Endothelial cell of umbilical vein (primary cell): ENCODE data around the gene TXNDC2. TPM values are rescaled to one million over a fixed set of nuclear protein-coding genes. Genes with fewer than 3 reads are reported as not detected.

ENCODE experiments used
- BruUV-seq: library from RNA; stranded (reverse); fragments of 400-500 nt; replicated peaks from 2 replicates; lab custom pipeline; 2021; lab: Mats Ljungman, UMichigan
- CTCF ChIA-PET: fragments of 300-600, 350-600 bp; sonication (Branson Sonifier 250); formaldehyde crosslinking; loops from one replicate; lab custom pipeline; 2021; ENCODE audit warnings: antibody characterized with exemption, inconsistent platforms; lab: Charles Lee
- POLR2A ChIA-PET: fragments of 300-600, 350-600 bp; sonication (Branson Sonifier 250); formaldehyde crosslinking; loops from one replicate; lab custom pipeline; 2021; ENCODE audit warnings: antibody characterized with exemption, inconsistent platforms; lab: Charles Lee
- DNase-seq: peaks from one replicate; pipeline ENCODE4 v3.0.0-alpha.2; 2011; ENCODE audit warnings: low read depth, low spot score
- FAIRE-seq: peaks from 2 replicates; lab custom pipeline; 2011; peaks lifted over from hg19 to GRCh38; lab: Jason Lieb, UNC
- H2AFZ ChIP-seq: 2 replicates; pipeline ENCODE4 v1.6.0; 2012; ENCODE audit warnings: low read depth, low read length, control low read depth, inconsistent platforms
- H3K27ac ChIP-seq: 2 replicates; pipeline ENCODE4 v1.5.1; 2011; ENCODE audit warnings: low read depth, mild to moderate bottlenecking, control low read depth, low read length, moderate library complexity; ENCODE audit not compliant: insufficient read depth
- H3K27me3 ChIP-seq, 2 experiments: 2 replicates each; pipeline versions ENCODE4 v1.6.0 to v1.6.1; 2011; ENCODE audit warnings: low read length in 2 of 2, mixed read lengths in 1 of 2; ENCODE audit not compliant: control insufficient read depth in 2 of 2, insufficient read depth in 2 of 2
- H3K36me3 ChIP-seq, 2 experiments: 2 replicates in 1 of 2; 3 replicates in 1 of 2; pipeline ENCODE4 v1.5.1; 2011; ENCODE audit warnings: low read length in 2 of 2, mild to moderate bottlenecking in 1 of 2, moderate library complexity in 1 of 2; ENCODE audit not compliant: control insufficient read depth in 2 of 2, insufficient read depth in 2 of 2; ENCODE audit errors: extremely low read depth in 1 of 2
- H3K4me1 ChIP-seq: 3 replicates; pipeline ENCODE4 v1.5.1; 2011; ENCODE audit warnings: mild to moderate bottlenecking, low read length; ENCODE audit not compliant: control insufficient read depth, insufficient read depth; ENCODE audit errors: extremely low read depth
- H3K4me2 ChIP-seq: 2 replicates; pipeline ENCODE4 v1.6.1; 2011; ENCODE audit warnings: low read length, control low read depth, mixed read lengths; ENCODE audit not compliant: insufficient read depth
- H3K4me3 ChIP-seq, 3 experiments: fragments of 200-600 bp in 1 of 3; sonication (generic), shearing (Covaris generic) in 1 of 3; replicated peaks in 1 of 3; 2 replicates each; pipeline ENCODE4 v1.5.1; 2011 to 2016; ENCODE audit warnings: control low read depth in 3 of 3, low read length in 3 of 3, mild to moderate bottlenecking in 2 of 3, inconsistent platforms in 1 of 3, low read depth in 1 of 3, moderate library complexity in 1 of 3; ENCODE audit not compliant: insufficient read depth in 1 of 3
- H3K79me2 ChIP-seq: 2 replicates; pipeline ENCODE4 v1.6.0; 2012; ENCODE audit warnings: low read length, inconsistent platforms; ENCODE audit not compliant: control insufficient read depth, insufficient read depth
- H3K9ac ChIP-seq: replicated peaks from 2 replicates; pipeline ENCODE3; 2011; ENCODE audit warnings: low read length, control low read depth; ENCODE audit not compliant: insufficient read depth; ENCODE audit errors: extremely low read depth
- H3K9me1 ChIP-seq: replicated peaks from 3 replicates; pipeline ENCODE4 v1.6.0; 2011; ENCODE audit warnings: mild to moderate bottlenecking, low read length; ENCODE audit not compliant: control insufficient read depth, insufficient read depth; ENCODE audit errors: extremely low read depth
- H3K9me3 ChIP-seq: replicated peaks from 2 replicates; pipeline ENCODE4 v1.5.1; 2012; ENCODE audit warnings: low read length, inconsistent platforms; ENCODE audit not compliant: control insufficient read depth, insufficient read depth
- H4K20me1 ChIP-seq: replicated peaks from 2 replicates; pipeline ENCODE3; 2011; ENCODE audit warnings: mild to moderate bottlenecking, low read length; ENCODE audit not compliant: control insufficient read depth, insufficient read depth; ENCODE audit errors: extremely low read depth
- EZH2 ChIP-seq: IDR thresholded peaks from 2 replicates; pipeline ENCODE4 v1.6.1; 2012; ENCODE audit warnings: borderline replicate concordance, low read depth, mild to moderate bottlenecking, moderate library complexity, low read length, inconsistent platforms; ENCODE audit not compliant: severe bottlenecking
- FOS ChIP-seq: IDR thresholded peaks from 2 replicates; pipeline ENCODE4 v1.6.1; 2011; ENCODE audit warnings: mild to moderate bottlenecking, low read length, moderate library complexity, borderline replicate concordance; ENCODE audit not compliant: insufficient read depth
- GATA2 ChIP-seq: IDR thresholded peaks from 2 replicates; pipeline ENCODE4 v1.7.0; 2011; ENCODE audit warnings: low read depth, mild to moderate bottlenecking, moderate library complexity, mixed read lengths, low read length; ENCODE audit not compliant: insufficient read length, insufficient read depth
- JUN ChIP-seq: IDR thresholded peaks from 2 replicates; pipeline ENCODE4 v1.6.1; 2011; ENCODE audit warnings: borderline replicate concordance, low read depth; ENCODE audit not compliant: insufficient read length, insufficient read depth
- MAX ChIP-seq: IDR thresholded peaks from 2 replicates; pipeline ENCODE4 v1.6.1; 2011; ENCODE audit not compliant: insufficient read depth, insufficient read length
- MYC ChIP-seq: IDR thresholded peaks from one replicate; pipeline ENCODE4 v1.6.1; 2011; ENCODE audit warnings: mild to moderate bottlenecking, low read depth, low read length
- POLR2A ChIP-seq: IDR thresholded peaks from 2 replicates; pipeline ENCODE4 v1.6.1; 2012; ENCODE audit warnings: low read depth, mild to moderate bottlenecking, control low read depth, low read length
- POLR2AphosphoS5 ChIP-seq: IDR thresholded peaks from 2 replicates; pipeline ENCODE4 v1.6.1; 2012; ENCODE audit warnings: low read depth, mild to moderate bottlenecking, control low read depth, low read length, moderate library complexity; ENCODE audit not compliant: insufficient read depth
- dilution Hi-C: fragments of 300-500 bp; cut with MboI; formaldehyde crosslinking; loops from one replicate; pipeline ENCODE4 v1.15.0; 2019; ENCODE audit warnings: low sequenced_read_pairs; ENCODE audit not compliant: extremely low pct_ligation_motif_present
- intact Hi-C: fragments of 100-400 bp; cut with micrococcal nuclease; formaldehyde crosslinking; loops from one replicate; pipeline ENCODE4 v1.10.0; 2022
- polyA plus RNA-seq, 4 experiments: library from polyadenylated mRNA; depleted of rRNA in 3 of 4; stranded (reverse) in 3 of 4; unstranded in 1 of 4; fragments of >200 nt; gene quantifications; 2 replicates each; pipeline versions ENCODE4 v1.2.1 to v1.2.3, GENCODE V29; 2011 to 2012; ENCODE audit warnings: missing spikeins in 1 of 4
- total RNA-seq: library from RNA; stranded (reverse); gene quantifications from 2 replicates; pipeline ENCODE4 v1.2.3, GENCODE V29; 2021
- TF ChIP-seq, protein P1 (sequence below), 2 donors: IDR thresholded peaks; 1 replicate in 1 of 2; 2 replicates in 1 of 2; pipeline ENCODE4 v1.5.1; 2011; ENCODE audit warnings: low read length in 2 of 2, mild to moderate bottlenecking in 2 of 2, moderate library complexity in 2 of 2, control low read depth in 1 of 2, inconsistent platforms in 1 of 2, low read depth in 1 of 2; ENCODE audit not compliant: insufficient read depth in 1 of 2; ENCODE audit errors: extremely low read depth in 1 of 2

TXNDC2 gene
- total and polyA plus RNA-seq, 2 donors (not counting 3 experiments of a cell fraction or from before 2014, with no cell fraction given), result 0.12 TPM; not detected in 1

GRCh38 chr18:9884090-9884489 lies 1.7 kb upstream of the TXNDC2 start:
- H3K36me3 ChIP-seq, result no peaks in the 10 kb centered on the region
- intact Hi-C loops (no loop called here), dilution Hi-C loops (no loop called here)
- H3K79me2 ChIP-seq, result no peaks in the 10 kb centered on the region
- no peaks in the 10 kb centered on the region for H3K4me1 ChIP-seq
- POLR2A ChIA-PET, result no interaction called here
- no peak overlapping the region for H3K9ac ChIP-seq
- H2AFZ ChIP-seq, result no peak overlapping the region
- H3K4me3 ChIP-seq, result no peak overlapping the region
- DNase-seq (no peak), FAIRE-seq (no peak)
- H4K20me1 ChIP-seq, result no peaks in the 10 kb centered on the region
- no peak overlapping the region for H3K4me2 ChIP-seq
- no peaks in the 10 kb centered on the region for H3K9me1 ChIP-seq
- no peak overlapping the region for H3K27ac ChIP-seq
- BruUV-seq, result no TSS peak
- TF ChIP-seq GATA2 (no peak), POLR2A (no peak), JUN (no peak), EZH2 (no peak), FOS (no peak), MAX (no peak), MYC (no peak), POLR2AphosphoS5 (no peak)
- TF ChIP-seq, protein P1, sequence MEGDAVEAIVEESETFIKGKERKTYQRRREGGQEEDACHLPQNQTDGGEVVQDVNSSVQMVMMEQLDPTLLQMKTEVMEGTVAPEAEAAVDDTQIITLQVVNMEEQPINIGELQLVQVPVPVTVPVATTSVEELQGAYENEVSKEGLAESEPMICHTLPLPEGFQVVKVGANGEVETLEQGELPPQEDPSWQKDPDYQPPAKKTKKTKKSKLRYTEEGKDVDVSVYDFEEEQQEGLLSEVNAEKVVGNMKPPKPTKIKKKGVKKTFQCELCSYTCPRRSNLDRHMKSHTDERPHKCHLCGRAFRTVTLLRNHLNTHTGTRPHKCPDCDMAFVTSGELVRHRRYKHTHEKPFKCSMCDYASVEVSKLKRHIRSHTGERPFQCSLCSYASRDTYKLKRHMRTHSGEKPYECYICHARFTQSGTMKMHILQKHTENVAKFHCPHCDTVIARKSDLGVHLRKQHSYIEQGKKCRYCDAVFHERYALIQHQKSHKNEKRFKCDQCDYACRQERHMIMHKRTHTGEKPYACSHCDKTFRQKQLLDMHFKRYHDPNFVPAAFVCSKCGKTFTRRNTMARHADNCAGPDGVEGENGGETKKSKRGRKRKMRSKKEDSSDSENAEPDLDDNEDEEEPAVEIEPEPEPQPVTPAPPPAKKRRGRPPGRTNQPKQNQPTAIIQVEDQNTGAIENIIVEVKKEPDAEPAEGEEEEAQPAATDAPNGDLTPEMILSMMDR (IDR thresholded peaks at IDR 0.05; ENCODE audit: extremely low read depth in 1 of 2, insufficient read depth in 1 of 2, low read depth in 1 of 2, low read length in 2 of 2), result no peak
- H3K27me3 ChIP-seq, result no peaks in the 10 kb centered on the region
- CTCF ChIA-PET, result no interaction called here
- H3K9me3 ChIP-seq, result no peaks in the 10 kb centered on the region
